HEK293 (cell line): Measurements from ENCODE around the gene ZNF266.

Experiments used
- BCL11B ChIP-seq: fragments of 450-650 bp; formaldehyde crosslinking; IDR thresholded peaks from 2 replicates; pipeline ENCODE4 v1.5.1; 2016; ENCODE audit warnings: low read depth, missing biosample characterization, missing genetic modification characterization
- CTCF ChIP-seq: fragments of 450-650 bp; formaldehyde crosslinking; IDR thresholded peaks from 2 replicates; pipeline ENCODE4 v1.5.1; 2016; ENCODE audit warnings: missing biosample characterization, missing genetic modification characterization
- PRDM4 ChIP-seq: fragments of 450-650 bp; formaldehyde crosslinking; IDR thresholded peaks from 2 replicates; pipeline ENCODE4 v1.5.1; 2017; ENCODE audit warnings: missing biosample characterization, missing genetic modification characterization
- ZNF2 ChIP-seq: fragments of 450-650 bp; formaldehyde crosslinking; IDR thresholded peaks from 2 replicates; pipeline ENCODE4 v1.5.1; 2016; ENCODE audit warnings: missing biosample characterization, missing genetic modification characterization
- ZNF24 ChIP-seq: fragments of 450-650 bp; formaldehyde crosslinking; IDR thresholded peaks from 2 replicates; pipeline ENCODE4 v1.5.1; 2016; ENCODE audit warnings: missing biosample characterization, missing genetic modification characterization
- ZNF280D ChIP-seq: fragments of 450-650 bp; formaldehyde crosslinking; IDR thresholded peaks from 2 replicates; pipeline ENCODE4 v1.5.1; 2016; ENCODE audit warnings: missing biosample characterization, missing genetic modification characterization
- ZNF302 ChIP-seq: fragments of 450-650 bp; formaldehyde crosslinking; IDR thresholded peaks from 2 replicates; pipeline ENCODE4 v1.5.1; 2016; ENCODE audit warnings: missing biosample characterization, missing genetic modification characterization, low read depth
- ZNF335 ChIP-seq: fragments of 450-650 bp; formaldehyde crosslinking; conservative IDR thresholded peaks from 2 replicates; pipeline ENCODE4 v1.5.1; 2016; ENCODE audit warnings: missing biosample characterization, missing genetic modification characterization
- ZNF639 ChIP-seq: fragments of 450-650 bp; formaldehyde crosslinking; IDR thresholded peaks from 2 replicates; pipeline ENCODE4 v1.5.1; 2016; ENCODE audit warnings: missing biosample characterization, missing genetic modification characterization
- ZNF76 ChIP-seq: fragments of 450-650 bp; formaldehyde crosslinking; IDR thresholded peaks from 2 replicates; pipeline ENCODE4; 2016; ENCODE audit warnings: low read depth, missing biosample characterization, missing genetic modification characterization, borderline replicate concordance

DNA sequence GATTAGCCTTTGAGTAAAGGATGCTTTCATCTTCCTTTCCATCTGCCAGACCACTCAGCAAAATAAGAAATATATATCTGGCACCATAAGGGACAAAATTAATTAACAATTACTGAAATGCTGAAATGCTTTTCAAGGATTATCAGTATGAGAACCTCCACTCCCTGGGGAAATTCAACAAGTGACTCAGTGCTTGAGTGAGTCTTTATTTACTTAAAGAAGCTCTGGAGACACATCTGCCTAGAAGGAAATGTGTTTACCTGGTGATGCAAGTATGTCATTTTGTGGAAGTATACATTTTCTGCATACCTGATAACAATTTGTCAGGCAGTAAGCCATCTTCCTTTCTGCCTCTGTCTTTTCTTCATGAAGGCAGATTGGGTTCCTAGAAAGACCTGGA, 39.6 kb upstream of the ZNF266 start:
- TF ChIP-seq CTCF (no peak), ZNF335 (tag by site-specific recombination) (no peak), ZNF302 (tag by site-specific recombination) (no peak), ZNF2 (tag by site-specific recombination) (no peak), ZNF76 (tag by site-specific recombination) (no peak), ZNF280D (no peak), BCL11B (tag by site-specific recombination) (no peak), ZNF639 (no peak), ZNF24 (tag by site-specific recombination) (no peak), PRDM4 (tag by site-specific recombination) (no peak)
